MM.1S (cell line): ENCODE results near the gene TMEM253.

Experiments
- DNase-seq: peaks from one replicate; pipeline ENCODE4 v3.0.0-alpha.2; 2015
- H2AFZ ChIP-seq: fragments of 300-600 bp; sonication (generic); 2 replicates; pipeline ENCODE4 v1.6.0; 2016; ENCODE audit warnings: antibody characterized with exemption, low read length
- H3F3A ChIP-seq: fragments of 300-600 bp; sonication (generic); 2 replicates; pipeline ENCODE4 v1.6.1; 2016; ENCODE audit warnings: mild to moderate bottlenecking, antibody characterized with exemption, low read length, moderate library complexity, mixed read lengths; ENCODE audit not compliant: insufficient read depth
- H3K27ac ChIP-seq: fragments of 300-600 bp; sonication (generic); 2 replicates; pipeline ENCODE4 v1.5.1; 2016; ENCODE audit warnings: mild to moderate bottlenecking, low read length
- H3K27me3 ChIP-seq: fragments of 300-600 bp; sonication (generic); replicated peaks from 2 replicates; pipeline ENCODE4 v1.6.0; 2016; ENCODE audit warnings: low read length; ENCODE audit not compliant: insufficient read depth
- H3K36me3 ChIP-seq: fragments of 300-600 bp; sonication (generic); replicated peaks from 2 replicates; pipeline ENCODE4 v1.6.1; 2016; ENCODE audit warnings: mild to moderate bottlenecking, low read length, mixed read lengths; ENCODE audit not compliant: insufficient read depth
- H3K4me1 ChIP-seq: fragments of 300-600 bp; sonication (generic); 2 replicates; pipeline ENCODE4 v1.6.1; 2016; ENCODE audit warnings: low read length, mixed read lengths
- H3K4me2 ChIP-seq: fragments of 300-600 bp; sonication (generic); 2 replicates; pipeline ENCODE4 v1.6.0; 2016; ENCODE audit warnings: low read depth, low read length
- H3K4me3 ChIP-seq: fragments of 300-600 bp; sonication (generic); 2 replicates; pipeline ENCODE4 v1.5.1; 2016; ENCODE audit warnings: low read length, mixed read lengths
- H3K79me2 ChIP-seq: fragments of 300-600 bp; sonication (generic); 2 replicates; pipeline ENCODE4 v1.6.1; 2016; ENCODE audit warnings: mixed run types, low read length, mixed read lengths
- H3K9ac ChIP-seq: fragments of 300-600 bp; sonication (generic); 2 replicates; pipeline ENCODE4 v1.6.1; 2016; ENCODE audit warnings: low read length, mixed read lengths
- H3K9me2 ChIP-seq: fragments of 300-600 bp; sonication (generic); replicated peaks from 2 replicates; pipeline ENCODE4 v1.6.1; 2016; ENCODE audit warnings: mild to moderate bottlenecking, low read length, mixed read lengths; ENCODE audit not compliant: insufficient read depth
- H3K9me3 ChIP-seq: fragments of 300-600 bp; sonication (generic); replicated peaks from 2 replicates; pipeline ENCODE4 v1.6.1; 2016; ENCODE audit warnings: mild to moderate bottlenecking, low read length, mixed read lengths; ENCODE audit not compliant: insufficient read depth
- H4K20me1 ChIP-seq: fragments of 300-600 bp; sonication (generic); 2 replicates; pipeline ENCODE4 v1.6.1; 2016; ENCODE audit warnings: mild to moderate bottlenecking, low read length, moderate library complexity, mixed read lengths; ENCODE audit not compliant: insufficient read depth
- CTCF ChIP-seq: fragments of 300-600 bp; sonication (generic); IDR thresholded peaks from 2 replicates; pipeline ENCODE4 v1.5.1; 2016; ENCODE audit warnings: antibody characterized with exemption, low read length, mixed read lengths
- EZH2 ChIP-seq: fragments of 300-600 bp; sonication (generic); optimal IDR thresholded peaks from 2 replicates; pipeline ENCODE3; 2017; ENCODE audit warnings: low read depth, mild to moderate bottlenecking, antibody characterized with exemption, low read length, mixed read lengths
- EZH2phosphoT487 ChIP-seq: fragments of 300-600 bp; sonication (generic); IDR thresholded peaks from 2 replicates; pipeline ENCODE4 v1.6.1; 2018; ENCODE audit warnings: antibody characterized with exemption, low read length

Gene TMEM253

GRCh38 chr14:21136024-21136423 is 35.2 kb downstream of the TMEM253 start:
- H3K9me2 ChIP-seq, result no peaks in the 10 kb centered on the region
- DNase-seq, result peak; percentile 33
- H3K4me3 ChIP-seq, result no peak overlapping the region
- no peaks in the 10 kb centered on the region for H3K4me1 ChIP-seq
- no peaks in the 10 kb centered on the region for H3F3A ChIP-seq
- no peak overlapping the region for H3K4me2 ChIP-seq
- H2AFZ ChIP-seq, result no peak overlapping the region
- TF ChIP-seq EZH2phosphoT487 (no peak), CTCF (peak; percentile 45)
- H3K9me3 ChIP-seq, result no peaks in the 10 kb centered on the region
- no peak overlapping the region for H3K27ac ChIP-seq
- no peaks in the 10 kb centered on the region for H4K20me1 ChIP-seq
- H3K79me2 ChIP-seq, result no peaks in the 10 kb centered on the region
- H3K36me3 ChIP-seq, result no peaks in the 10 kb centered on the region
- H3K27me3 ChIP-seq, result no peaks in the 10 kb centered on the region
- no peak overlapping the region for H3K9ac ChIP-seq

GRCh38 chr14:21142357-21142756 is 41.5 kb downstream of the TMEM253 start:
- Histone ChIP-seq H3K27me3 (no peaks in the 10 kb centered on the region), H3K9me3 (no peaks in the 10 kb centered on the region), H3K36me3 (no peaks in the 10 kb centered on the region), H3K27ac (no peak overlapping the region), H3K4me3 (no peak overlapping the region), H3K79me2 (no peaks in the 10 kb centered on the region), H3F3A (no peaks in the 10 kb centered on the region), H3K9me2 (no peaks in the 10 kb centered on the region), H3K4me2 (no peak overlapping the region), H2AFZ (no peak overlapping the region), H3K9ac (no peak overlapping the region), H4K20me1 (no peaks in the 10 kb centered on the region), H3K4me1 (no peaks in the 10 kb centered on the region)
- no peak for DNase-seq
- no peak for TF ChIP-seq EZH2

- DNase-seq, result no peak
- Histone ChIP-seq H3K4me3 (no peak overlapping the region), H3K4me2 (no peak overlapping the region), H4K20me1 (no peaks in the 10 kb centered on the region), H3K27me3 (no peaks in the 10 kb centered on the region), H3K9me2 (no peaks in the 10 kb centered on the region), H2AFZ (no peak overlapping the region), H3K27ac (no peak overlapping the region), H3K36me3 (no peaks in the 10 kb centered on the region), H3K9me3 (no peaks in the 10 kb centered on the region), H3K4me1 (no peaks in the 10 kb centered on the region), H3K9ac (no peak overlapping the region), H3K79me2 (no peaks in the 10 kb centered on the region), H3F3A (no peaks in the 10 kb centered on the region)
- TF ChIP-seq EZH2phosphoT487, result no peak
- TF ChIP-seq CTCF, result no peak
- no peak for TF ChIP-seq EZH2
These were observed 44.6 kb downstream of the TMEM253 start for GRCh38 chr14:21145437-21145836.

GRCh38 chr14:21149641-21150367 is 48.9 kb downstream of the TMEM253 start:
- Histone ChIP-seq H3K27ac (no peak overlapping the region), H3K9me2 (no peaks in the 10 kb centered on the region), H3K79me2 (no peaks in the 10 kb centered on the region), H2AFZ (no peak overlapping the region), H3K36me3 (no peaks in the 10 kb centered on the region), H3F3A (no peaks in the 10 kb centered on the region), H4K20me1 (no peaks in the 10 kb centered on the region), H3K4me3 (no peak overlapping the region), H3K27me3 (no peaks in the 10 kb centered on the region), H3K9me3 (no peaks in the 10 kb centered on the region), H3K9ac (no peak overlapping the region), H3K4me2 (no peak overlapping the region), H3K4me1 (no peaks in the 10 kb centered on the region)
- DNase-seq, result no peak
- no peak for TF ChIP-seq EZH2phosphoT487
- TF ChIP-seq EZH2, result no peak
- TF ChIP-seq CTCF, result no peak
